Measurements from ENCODE around the gene TENM4. TPM values are rescaled to one million over a fixed set of nuclear protein-coding genes. Genes with fewer than 3 reads are reported as not detected.

Gene TENM4
- total and polyA plus RNA-seq, 4 donors: 0.02 to 0.33 (median 0.14) TPM

DNA sequence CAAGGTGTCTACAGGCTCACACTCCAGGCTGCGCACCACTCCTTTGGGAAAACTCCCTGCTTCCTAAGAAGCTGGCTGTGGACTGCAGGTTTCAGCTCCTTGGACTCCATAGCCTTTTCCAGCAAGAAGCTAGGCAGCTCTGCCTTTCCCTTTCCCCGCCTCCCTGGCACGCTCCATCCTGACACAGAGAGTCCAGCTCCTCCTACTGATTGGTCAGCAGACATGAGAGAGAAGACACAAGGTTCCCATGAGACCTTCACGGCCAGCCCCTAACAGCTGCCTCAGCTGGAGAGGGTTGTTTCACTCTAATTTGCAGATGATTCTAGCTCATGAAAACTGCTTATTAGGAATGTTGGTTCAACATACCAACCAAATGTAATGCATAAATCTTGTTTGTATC lies 27.6 kb downstream of the TENM4 start:
- Histone ChIP-seq H3K36me3 (ENCODE audit: control insufficient read depth in 4 of 4, insufficient read depth in 3 of 4, low read depth in 1 of 4, low read length in 3 of 4) (no peaks in the 10 kb centered on the region), H3K27ac (ENCODE audit: low read depth in 1 of 2, low read length in 2 of 2) (no peak overlapping the region), H3K9ac (ENCODE audit: low read depth in 1 of 2, low read length in 2 of 2) (no peak overlapping the region), H3K4me1 (ENCODE audit: control insufficient read depth in 4 of 4, insufficient read depth in 4 of 4, low read length in 3 of 4) (no peaks in the 10 kb centered on the region), H3K9me3 (ENCODE audit: control insufficient read depth in 4 of 4, low read length in 3 of 4) (peaks cover 0 to 10% (median 2%) of the 10 kb centered on the region in 4 donors), H3K4me3 (ENCODE audit: low read depth in 1 of 3, low read length in 3 of 3) (no peak overlapping the region), H3K27me3 (ENCODE audit: control insufficient read depth in 4 of 4, insufficient read depth in 4 of 4, low read length in 3 of 4) (peaks cover 0 to 6% (median 0%) of the 10 kb centered on the region in 4 donors)
- no peak for DNase-seq (ENCODE audit: low spot score)
- TF ChIP-seq SP1 (IDR thresholded peaks at IDR 0.05): no peak
- WGBS: 36% methylated on average over 4 of the region's 4 CpGs

DNA sequence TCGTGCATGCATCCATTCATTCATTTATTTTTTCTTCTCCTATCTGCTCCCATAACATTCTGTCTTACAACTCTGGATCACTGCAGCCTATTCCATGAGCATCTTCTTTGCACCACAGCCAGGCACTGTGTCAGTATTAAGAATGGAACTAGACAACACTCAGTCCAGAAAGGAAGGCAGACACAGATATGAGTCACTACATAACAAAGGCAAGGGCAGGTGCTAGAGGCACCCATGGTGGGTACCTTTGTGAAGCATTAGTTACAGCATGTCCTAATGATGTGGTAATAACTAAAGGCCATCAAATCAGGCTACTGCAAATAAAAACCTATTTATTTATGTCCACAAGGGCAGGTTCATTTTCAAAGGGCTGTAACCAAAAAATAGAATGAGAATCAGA lies 28.1 kb downstream of the TENM4 start:
- Histone ChIP-seq H3K27ac (ENCODE audit: low read depth in 1 of 2, low read length in 2 of 2) (no peak overlapping the region), H3K9me3 (ENCODE audit: control insufficient read depth in 4 of 4, low read length in 3 of 4) (peaks cover 0 to 10% (median 2%) of the 10 kb centered on the region in 4 donors), H3K4me3 (ENCODE audit: low read depth in 1 of 3, low read length in 3 of 3) (no peak overlapping the region), H3K36me3 (ENCODE audit: control insufficient read depth in 4 of 4, insufficient read depth in 3 of 4, low read depth in 1 of 4, low read length in 3 of 4) (no peaks in the 10 kb centered on the region), H3K27me3 (ENCODE audit: control insufficient read depth in 4 of 4, insufficient read depth in 4 of 4, low read length in 3 of 4) (peaks cover 0 to 6% (median 0%) of the 10 kb centered on the region in 4 donors), H3K4me1 (ENCODE audit: control insufficient read depth in 4 of 4, insufficient read depth in 4 of 4, low read length in 3 of 4) (no peaks in the 10 kb centered on the region), H3K9ac (ENCODE audit: low read depth in 1 of 2, low read length in 2 of 2) (no peak overlapping the region)
- TF ChIP-seq, protein P1, sequence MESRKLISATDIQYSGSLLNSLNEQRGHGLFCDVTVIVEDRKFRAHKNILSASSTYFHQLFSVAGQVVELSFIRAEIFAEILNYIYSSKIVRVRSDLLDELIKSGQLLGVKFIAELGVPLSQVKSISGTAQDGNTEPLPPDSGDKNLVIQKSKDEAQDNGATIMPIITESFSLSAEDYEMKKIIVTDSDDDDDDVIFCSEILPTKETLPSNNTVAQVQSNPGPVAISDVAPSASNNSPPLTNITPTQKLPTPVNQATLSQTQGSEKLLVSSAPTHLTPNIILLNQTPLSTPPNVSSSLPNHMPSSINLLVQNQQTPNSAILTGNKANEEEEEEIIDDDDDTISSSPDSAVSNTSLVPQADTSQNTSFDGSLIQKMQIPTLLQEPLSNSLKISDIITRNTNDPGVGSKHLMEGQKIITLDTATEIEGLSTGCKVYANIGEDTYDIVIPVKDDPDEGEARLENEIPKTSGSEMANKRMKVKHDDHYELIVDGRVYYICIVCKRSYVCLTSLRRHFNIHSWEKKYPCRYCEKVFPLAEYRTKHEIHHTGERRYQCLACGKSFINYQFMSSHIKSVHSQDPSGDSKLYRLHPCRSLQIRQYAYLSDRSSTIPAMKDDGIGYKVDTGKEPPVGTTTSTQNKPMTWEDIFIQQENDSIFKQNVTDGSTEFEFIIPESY (IDR thresholded peaks at IDR 0.05): no peak
- no peak for TF ChIP-seq HNF4A (conservative IDR thresholded peaks at IDR 0.05)
- no peak for TF ChIP-seq SP1 (IDR thresholded peaks at IDR 0.05)
- TF ChIP-seq, protein P2, sequence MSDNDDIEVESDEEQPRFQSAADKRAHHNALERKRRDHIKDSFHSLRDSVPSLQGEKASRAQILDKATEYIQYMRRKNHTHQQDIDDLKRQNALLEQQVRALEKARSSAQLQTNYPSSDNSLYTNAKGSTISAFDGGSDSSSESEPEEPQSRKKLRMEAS (IDR thresholded peaks at IDR 0.05): no peak
- TF ChIP-seq GABPA (IDR thresholded peaks at IDR 0.05 in 1 of 2, conservative IDR thresholded peaks at IDR 0.05 in 1 of 2): no peak
- no peak for TF ChIP-seq CTCF (IDR thresholded peaks at IDR 0.05; ENCODE audit: low read depth, low read length, missing input control)
- no peak for TF ChIP-seq YY1 (IDR thresholded peaks at IDR 0.05)
- no peak for TF ChIP-seq JUND (IDR thresholded peaks at IDR 0.05)
- TF ChIP-seq HNF4G (IDR thresholded peaks at IDR 0.05): no peak
- TF ChIP-seq EGR1 (IDR thresholded peaks at IDR 0.05; ENCODE audit: low read depth in 2 of 2): no peak
- TF ChIP-seq RXRA (IDR thresholded peaks at IDR 0.05): no peak
- no peak for TF ChIP-seq ATF3 (IDR thresholded peaks at IDR 0.05)
- TF ChIP-seq TAF1 (conservative IDR thresholded peaks at IDR 0.05): no peak
- no peak for TF ChIP-seq FOXA1 (IDR thresholded peaks at IDR 0.05)
- no peak for TF ChIP-seq RAD21 (IDR thresholded peaks at IDR 0.05)
- WGBS: 72% methylated on average over 1 of the region's 1 CpG
- no peak for DNase-seq (ENCODE audit: low spot score)

GRCh38 chr11:79409330-79409729 lies 31.5 kb downstream of the TENM4 start:
- no peaks in the 10 kb centered on the region for H3K4me1 ChIP-seq (ENCODE audit: control insufficient read depth in 4 of 4, insufficient read depth in 4 of 4, low read length in 3 of 4)
- H3K27me3 ChIP-seq (ENCODE audit: control insufficient read depth in 4 of 4, insufficient read depth in 4 of 4, low read length in 3 of 4): peaks cover 0 to 6% (median 0%) of the 10 kb centered on the region in 4 donors
- TF ChIP-seq HNF4G (IDR thresholded peaks at IDR 0.05): no peak
- no peak for TF ChIP-seq JUND (IDR thresholded peaks at IDR 0.05)
- TF ChIP-seq REST (IDR thresholded peaks at IDR 0.05): no peak
- TF ChIP-seq, protein P2 (IDR thresholded peaks at IDR 0.05): no peak
- TF ChIP-seq EGR1 (IDR thresholded peaks at IDR 0.05; ENCODE audit: low read depth in 2 of 2): no peak
- TF ChIP-seq CTCF (IDR thresholded peaks at IDR 0.05; ENCODE audit: low read depth, low read length, missing input control): no peak
- TF ChIP-seq NR2F2 (IDR thresholded peaks at IDR 0.05): no peak
- TF ChIP-seq HNF4A (conservative IDR thresholded peaks at IDR 0.05): no peak
- TF ChIP-seq SP1 (IDR thresholded peaks at IDR 0.05): no peak
- 81% methylated on average over 6 of the region's 6 CpGs for WGBS
- DNase-seq (ENCODE audit: low spot score): no peak
- H3K27ac ChIP-seq (ENCODE audit: low read depth in 1 of 2, low read length in 2 of 2): no peak overlapping the region
- H3K4me3 ChIP-seq (ENCODE audit: low read depth in 1 of 3, low read length in 3 of 3): no peak overlapping the region
- no peak overlapping the region for H3K9ac ChIP-seq (ENCODE audit: low read depth in 1 of 2, low read length in 2 of 2)
- no peaks in the 10 kb centered on the region for H3K36me3 ChIP-seq (ENCODE audit: control insufficient read depth in 4 of 4, insufficient read depth in 3 of 4, low read depth in 1 of 4, low read length in 3 of 4)
- no peaks in the 10 kb centered on the region for H3K9me3 ChIP-seq (ENCODE audit: control insufficient read depth in 4 of 4, low read length in 3 of 4)
